ENCODE data around the gene XRCC4.

GRCh38 chr5:83348281-83348780, 271.0 kb downstream of the XRCC4 start:
- TF ChIP-seq CTCF (IDR thresholded peaks at IDR 0.05 in 2 of 3, conservative IDR thresholded peaks at IDR 0.05 in 1 of 3; ENCODE audit: borderline replicate concordance in 1 of 3, insufficient read depth in 1 of 3, low read depth in 2 of 3, low read length in 2 of 3): no peak
- no peak for TF ChIP-seq CBX3 (IDR thresholded peaks at IDR 0.05; ENCODE audit: low read depth)
- no peak for TF ChIP-seq ZFX (IDR thresholded peaks at IDR 0.05)
- no peak for TF ChIP-seq POLR2AphosphoS5 (IDR thresholded peaks at IDR 0.05; ENCODE audit: low read depth, low read length)
- TF ChIP-seq CEBPB (IDR thresholded peaks at IDR 0.05; ENCODE audit: low read depth): no peak
